Measurements from ENCODE around the gene CCDC60.

CCDC60 gene

GRCh38 chr12:119296535-119296934, 38.0 kb upstream of the CCDC60 start:
- Histone ChIP-seq H2BK120ac (ENCODE audit: insufficient read depth, low read length, poor library complexity) (no peak overlapping the region), H3K27ac (ENCODE audit: low read depth, low read length) (no peak overlapping the region), H4K8ac (ENCODE audit: low read depth, low read length) (no peak overlapping the region), H3K9ac (ENCODE audit: low read length) (no peak overlapping the region), H3K4me1 (ENCODE audit: control insufficient read depth in 1 of 2, insufficient read depth in 2 of 2, low read length in 2 of 2) (peaks cover 2 to 3% of the 10 kb centered on the region in 2 experiments), H3K36me3 (ENCODE audit: control insufficient read depth in 1 of 2, insufficient read depth in 2 of 2, low read length in 2 of 2) (no peaks in the 10 kb centered on the region), H2AFZ (ENCODE audit: insufficient read depth, low read length, poor library complexity) (no peak overlapping the region), H3K4ac (ENCODE audit: low read depth, low read length) (no peak overlapping the region), H4K12ac (ENCODE audit: low read depth, low read length) (no peak overlapping the region), H3K14ac (ENCODE audit: low read length) (no peak overlapping the region), H2AK5ac (ENCODE audit: low read length) (no peak overlapping the region), H4K91ac (ENCODE audit: low read depth, low read length) (no peak overlapping the region), H3K79me1 (ENCODE audit: low read length) (no peaks in the 10 kb centered on the region), H3K9me3 (ENCODE audit: insufficient read depth, low read depth, low read length) (no peaks in the 10 kb centered on the region), H3K27me3 (ENCODE audit: insufficient read depth, low read length) (no peaks in the 10 kb centered on the region), H2BK12ac (ENCODE audit: low read length) (no peak overlapping the region), H3K4me2 (ENCODE audit: low read length) (no peak overlapping the region), H3K18ac (ENCODE audit: low read length) (no peak overlapping the region), H3K4me3 (ENCODE audit: low read depth, low read length) (no peak overlapping the region), H2BK5ac (ENCODE audit: low read depth, low read length, poor library complexity) (no peak overlapping the region), H3K79me2 (ENCODE audit: control insufficient read depth, insufficient read depth, low read length, poor library complexity) (no peaks in the 10 kb centered on the region), H3K23ac (ENCODE audit: low read length) (no peak overlapping the region)
- WGBS (ENCODE audit: extremely low coverage, insufficient coverage, insufficient read length): no CpG with 5 or more reads among the region's 2 CpGs
- peak in 1 of 2 donors; percentile 47 for DNase-seq

- Histone ChIP-seq H3K4me1 (ENCODE audit: control insufficient read depth in 1 of 2, insufficient read depth in 2 of 2, low read length in 2 of 2) (peaks cover 2 to 3% of the 10 kb centered on the region in 2 experiments), H3K9ac (ENCODE audit: low read length) (no peak overlapping the region), H3K4me3 (ENCODE audit: low read depth, low read length) (no peak overlapping the region), H3K4ac (ENCODE audit: low read depth, low read length) (no peak overlapping the region), H3K18ac (ENCODE audit: low read length) (no peak overlapping the region), H3K23ac (ENCODE audit: low read length) (no peak overlapping the region), H3K27me3 (ENCODE audit: insufficient read depth, low read length) (no peaks in the 10 kb centered on the region), H3K4me2 (ENCODE audit: low read length) (no peak overlapping the region), H4K91ac (ENCODE audit: low read depth, low read length) (no peak overlapping the region), H3K79me2 (ENCODE audit: control insufficient read depth, insufficient read depth, low read length, poor library complexity) (no peaks in the 10 kb centered on the region), H3K9me3 (ENCODE audit: insufficient read depth, low read depth, low read length) (no peaks in the 10 kb centered on the region), H4K12ac (ENCODE audit: low read depth, low read length) (no peak overlapping the region), H3K79me1 (ENCODE audit: low read length) (no peaks in the 10 kb centered on the region), H2BK5ac (ENCODE audit: low read depth, low read length, poor library complexity) (no peak overlapping the region), H3K27ac (ENCODE audit: low read depth, low read length) (no peak overlapping the region), H2AK5ac (ENCODE audit: low read length) (no peak overlapping the region), H4K8ac (ENCODE audit: low read depth, low read length) (no peak overlapping the region), H3K36me3 (ENCODE audit: control insufficient read depth in 1 of 2, insufficient read depth in 2 of 2, low read length in 2 of 2) (no peaks in the 10 kb centered on the region), H2BK12ac (ENCODE audit: low read length) (no peak overlapping the region), H3K14ac (ENCODE audit: low read length) (no peak overlapping the region), H2BK120ac (ENCODE audit: insufficient read depth, low read length, poor library complexity) (no peak overlapping the region), H2AFZ (ENCODE audit: insufficient read depth, low read length, poor library complexity) (no peak overlapping the region)
- no peak for DNase-seq
Observed at GRCh38 chr12:119299130-119299529, 35.4 kb upstream of the CCDC60 start.

- no peaks in the 10 kb centered on the region for H3K79me1 ChIP-seq (ENCODE audit: low read length)
- H3K23ac ChIP-seq (ENCODE audit: low read length): no peak overlapping the region
- H3K9me3 ChIP-seq (ENCODE audit: insufficient read depth, low read depth, low read length): no peaks in the 10 kb centered on the region
- WGBS (ENCODE audit: extremely low coverage, insufficient coverage, insufficient read length): no CpG with 5 or more reads among the region's 9 CpGs
- H4K91ac ChIP-seq (ENCODE audit: low read depth, low read length): no peak overlapping the region
- no peak overlapping the region for H3K4me3 ChIP-seq (ENCODE audit: low read depth, low read length)
- H3K18ac ChIP-seq (ENCODE audit: low read length): no peak overlapping the region
- H3K4me1 ChIP-seq (ENCODE audit: control insufficient read depth in 1 of 2, insufficient read depth in 2 of 2, low read length in 2 of 2): peaks cover 2 to 3% of the 10 kb centered on the region in 2 experiments
- no peak overlapping the region for H3K14ac ChIP-seq (ENCODE audit: low read length)
- no peak for DNase-seq
- H3K27ac ChIP-seq (ENCODE audit: low read depth, low read length): no peak overlapping the region
- H3K36me3 ChIP-seq (ENCODE audit: control insufficient read depth in 1 of 2, insufficient read depth in 2 of 2, low read length in 2 of 2): no peaks in the 10 kb centered on the region
- no peak overlapping the region for H2BK12ac ChIP-seq (ENCODE audit: low read length)
- no peak overlapping the region for H4K8ac ChIP-seq (ENCODE audit: low read depth, low read length)
- H2BK5ac ChIP-seq (ENCODE audit: low read depth, low read length, poor library complexity): no peak overlapping the region
- no peak overlapping the region for H4K12ac ChIP-seq (ENCODE audit: low read depth, low read length)
- H2AFZ ChIP-seq (ENCODE audit: insufficient read depth, low read length, poor library complexity): no peak overlapping the region
- H2AK5ac ChIP-seq (ENCODE audit: low read length): no peak overlapping the region
- no peak overlapping the region for H2BK120ac ChIP-seq (ENCODE audit: insufficient read depth, low read length, poor library complexity)
- no peaks in the 10 kb centered on the region for H3K79me2 ChIP-seq (ENCODE audit: control insufficient read depth, insufficient read depth, low read length, poor library complexity)
- no peak overlapping the region for H3K4me2 ChIP-seq (ENCODE audit: low read length)
- H3K27me3 ChIP-seq (ENCODE audit: insufficient read depth, low read length): no peaks in the 10 kb centered on the region
- H3K9ac ChIP-seq (ENCODE audit: low read length): no peak overlapping the region
- no peak overlapping the region for H3K4ac ChIP-seq (ENCODE audit: low read depth, low read length)
Observed at GRCh38 chr12:119301379-119301778, 33.1 kb upstream of the CCDC60 start.

- H3K9ac ChIP-seq (ENCODE audit: low read length): no peak overlapping the region
- H3K9me3 ChIP-seq (ENCODE audit: insufficient read depth, low read depth, low read length): no peaks in the 10 kb centered on the region
- WGBS (ENCODE audit: extremely low coverage, insufficient coverage, insufficient read length): no CpG with 5 or more reads among the region's 7 CpGs
- no peak overlapping the region for H3K23ac ChIP-seq (ENCODE audit: low read length)
- no peak overlapping the region for H4K91ac ChIP-seq (ENCODE audit: low read depth, low read length)
- no peak overlapping the region for H3K14ac ChIP-seq (ENCODE audit: low read length)
- peaks cover 2 to 3% of the 10 kb centered on the region in 2 experiments for H3K4me1 ChIP-seq (ENCODE audit: control insufficient read depth in 1 of 2, insufficient read depth in 2 of 2, low read length in 2 of 2)
- no peak overlapping the region for H3K4ac ChIP-seq (ENCODE audit: low read depth, low read length)
- H3K79me2 ChIP-seq (ENCODE audit: control insufficient read depth, insufficient read depth, low read length, poor library complexity): no peaks in the 10 kb centered on the region
- H2BK12ac ChIP-seq (ENCODE audit: low read length): no peak overlapping the region
- no peaks in the 10 kb centered on the region for H3K36me3 ChIP-seq (ENCODE audit: control insufficient read depth in 1 of 2, insufficient read depth in 2 of 2, low read length in 2 of 2)
- no peak overlapping the region for H2AFZ ChIP-seq (ENCODE audit: insufficient read depth, low read length, poor library complexity)
- no peak overlapping the region for H3K18ac ChIP-seq (ENCODE audit: low read length)
- H3K27me3 ChIP-seq (ENCODE audit: insufficient read depth, low read length): no peaks in the 10 kb centered on the region
- H2BK120ac ChIP-seq (ENCODE audit: insufficient read depth, low read length, poor library complexity): no peak overlapping the region
- no peak overlapping the region for H2AK5ac ChIP-seq (ENCODE audit: low read length)
- no peaks in the 10 kb centered on the region for H3K79me1 ChIP-seq (ENCODE audit: low read length)
- H2BK5ac ChIP-seq (ENCODE audit: low read depth, low read length, poor library complexity): no peak overlapping the region
- H4K8ac ChIP-seq (ENCODE audit: low read depth, low read length): no peak overlapping the region
- no peak overlapping the region for H4K12ac ChIP-seq (ENCODE audit: low read depth, low read length)
- no peak overlapping the region for H3K4me3 ChIP-seq (ENCODE audit: low read depth, low read length)
- no peak for DNase-seq
- no peak overlapping the region for H3K27ac ChIP-seq (ENCODE audit: low read depth, low read length)
- H3K4me2 ChIP-seq (ENCODE audit: low read length): no peak overlapping the region
Observed at GRCh38 chr12:119302451-119303080, 32.0 kb upstream of the CCDC60 start.
